Esophagus muscularis mucosa (tissue), 4 donors: ENCODE measurements around the gene SLC41A1. TPM values are rescaled to one million over a fixed set of nuclear protein-coding genes. Genes with fewer than 3 reads are reported as not detected.

Experiments used
- DNase-seq: peaks from one replicate; pipeline ENCODE4 v3.0.0-alpha.2; 2017; ENCODE audit errors: extremely low spot score
- H3K27ac ChIP-seq, 4 donors: fragments of 200-600 bp; sonication (generic); replicated peaks in 1 of 4; 1 replicate in 3 of 4; 2 replicates in 1 of 4; pipeline ENCODE4 v1.5.1; 2016 to 2019; ENCODE audit warnings: mild to moderate bottlenecking in 1 of 4
- H3K27me3 ChIP-seq, 4 donors: fragments of 200-600 bp; sonication (generic); one replicate each; pipeline versions ENCODE4 v1.5.1 to v1.6.0; 2016 to 2019
- H3K36me3 ChIP-seq, 4 donors: fragments of 200-600 bp; sonication (generic); one replicate each; pipeline ENCODE4 v1.5.1; 2016 to 2019
- H3K4me1 ChIP-seq, 4 donors: fragments of 200-600 bp; sonication (generic); one replicate each; pipeline ENCODE4 v1.5.1; 2016 to 2019
- H3K4me3 ChIP-seq, 4 donors: fragments of 200-600 bp; sonication (generic); 1 replicate in 2 of 4; 2 replicates in 2 of 4; pipeline ENCODE4 v1.5.1; 2016 to 2019; ENCODE audit warnings: mild to moderate bottlenecking in 4 of 4, moderate library complexity in 1 of 4
- H3K9me3 ChIP-seq, 4 donors: fragments of 200-600 bp; sonication (generic); 1 replicate in 3 of 4; 2 replicates in 1 of 4; pipeline ENCODE4 v1.5.1; 2016 to 2019
- EP300 ChIP-seq: sonication (generic); formaldehyde crosslinking; IDR thresholded peaks from one replicate; pipeline ENCODE4 v1.6.1; 2017; ENCODE audit warnings: antibody characterized with exemption
- POLR2A ChIP-seq: fragments of 450-650 bp; IDR thresholded peaks from one replicate; pipeline ENCODE4 v1.6.1; 2017; ENCODE audit warnings: antibody characterized with exemption, moderate library complexity, mild to moderate bottlenecking, low read depth
- POLR2AphosphoS5 ChIP-seq, 2 donors: sonication (generic); formaldehyde crosslinking; IDR thresholded peaks; one replicate each; pipeline ENCODE4 v1.6.1; 2017; ENCODE audit warnings: antibody characterized with exemption in 2 of 2
- WGBS: methylation state at CpG from one replicate; pipeline ENCODE4 v1.1.5; 2018; 5-methylcytosine and 5-hydroxymethylcytosine counted together
- intact Hi-C: fragments of 100-400 bp; cut with DNase I; formaldehyde crosslinking; loops from one replicate; pipeline ENCODE4 v1.15.1; 2023
- total RNA-seq, 4 donors: library from RNA; depleted of rRNA; stranded (reverse); fragments of >200 nt; gene quantifications; one replicate each; pipeline versions ENCODE4 v1.1.0 to v1.2.1, GENCODE V29; 2016
- TF ChIP-seq, protein P1 (sequence below), 3 experiments: fragments of 200-600 bp in 2 of 3; fragments of 450-650 bp in 1 of 3; sonication (generic) in 2 of 3; IDR thresholded peaks; one replicate each; pipeline ENCODE4 v1.5.1; 2017 to 2019; ENCODE audit warnings: antibody characterized with exemption in 3 of 3, mild to moderate bottlenecking in 2 of 3, moderate library complexity in 1 of 3

The SLC41A1 gene
- total RNA-seq, 4 donors from 2014 or later: 22.4 to 37.1 (median 30.6) TPM

DNA sequence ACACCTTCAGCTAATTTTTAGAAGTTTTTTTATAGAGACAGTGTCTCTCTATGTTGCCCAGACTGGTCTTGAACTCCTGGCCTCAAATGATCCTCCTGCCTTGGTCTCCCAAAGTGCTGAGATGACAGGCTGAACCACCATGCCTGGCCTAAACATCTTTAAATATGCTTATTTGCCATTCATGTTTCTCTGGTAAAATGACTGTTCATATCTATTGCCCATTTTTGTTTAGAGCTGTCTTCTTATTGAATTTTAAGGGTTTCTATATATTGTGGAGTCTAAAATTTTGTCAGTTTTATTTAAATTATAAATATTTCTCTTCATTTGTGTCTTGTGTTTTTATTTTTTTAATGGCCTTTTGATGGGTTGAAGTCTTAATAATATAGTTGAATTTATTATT lies 40.0 kb upstream of the SLC41A1 start:
- no peak for DNase-seq

DNA sequence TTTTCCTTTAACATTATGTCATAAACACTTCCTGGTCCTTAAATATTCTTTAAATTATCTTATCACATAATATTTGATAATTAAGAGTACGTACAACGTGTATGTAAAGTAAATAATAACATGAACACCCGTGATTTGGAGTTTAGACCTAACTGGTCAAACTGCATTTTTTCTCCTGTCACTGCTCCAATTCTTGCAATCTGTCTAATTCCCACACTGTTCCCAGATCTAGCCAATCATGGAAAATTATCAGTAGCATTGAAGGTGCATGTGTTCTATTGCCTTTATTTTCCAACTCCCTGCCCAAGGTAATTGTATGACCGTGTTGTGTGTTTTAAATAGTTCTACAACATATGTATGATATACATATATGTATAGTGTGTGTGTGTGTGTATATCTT lies 39.0 kb upstream of the SLC41A1 start:
- DNase-seq: no peak
- H3K9me3 ChIP-seq: no peaks in the 10 kb centered on the region
- no peak overlapping the region for H3K27ac ChIP-seq
- H3K36me3 ChIP-seq: no peaks in the 10 kb centered on the region
- peaks cover 0 to 14% (median 3%) of the 10 kb centered on the region in 4 donors for H3K4me1 ChIP-seq
- intact Hi-C loops: no loop called here
- H3K27me3 ChIP-seq: no peaks in the 10 kb centered on the region
- TF ChIP-seq EP300: no peak
- TF ChIP-seq, protein P1, sequence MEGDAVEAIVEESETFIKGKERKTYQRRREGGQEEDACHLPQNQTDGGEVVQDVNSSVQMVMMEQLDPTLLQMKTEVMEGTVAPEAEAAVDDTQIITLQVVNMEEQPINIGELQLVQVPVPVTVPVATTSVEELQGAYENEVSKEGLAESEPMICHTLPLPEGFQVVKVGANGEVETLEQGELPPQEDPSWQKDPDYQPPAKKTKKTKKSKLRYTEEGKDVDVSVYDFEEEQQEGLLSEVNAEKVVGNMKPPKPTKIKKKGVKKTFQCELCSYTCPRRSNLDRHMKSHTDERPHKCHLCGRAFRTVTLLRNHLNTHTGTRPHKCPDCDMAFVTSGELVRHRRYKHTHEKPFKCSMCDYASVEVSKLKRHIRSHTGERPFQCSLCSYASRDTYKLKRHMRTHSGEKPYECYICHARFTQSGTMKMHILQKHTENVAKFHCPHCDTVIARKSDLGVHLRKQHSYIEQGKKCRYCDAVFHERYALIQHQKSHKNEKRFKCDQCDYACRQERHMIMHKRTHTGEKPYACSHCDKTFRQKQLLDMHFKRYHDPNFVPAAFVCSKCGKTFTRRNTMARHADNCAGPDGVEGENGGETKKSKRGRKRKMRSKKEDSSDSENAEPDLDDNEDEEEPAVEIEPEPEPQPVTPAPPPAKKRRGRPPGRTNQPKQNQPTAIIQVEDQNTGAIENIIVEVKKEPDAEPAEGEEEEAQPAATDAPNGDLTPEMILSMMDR (IDR thresholded peaks at IDR 0.05): no peak
- no peak for TF ChIP-seq POLR2A
- TF ChIP-seq POLR2AphosphoS5 (IDR thresholded peaks at IDR 0.05): no peak
- no peak overlapping the region for H3K4me3 ChIP-seq
- WGBS: 85% methylated on average over 4 of the region's 4 CpGs

More for the DNA sequence above, 40.0 kb upstream of the SLC41A1 start:
- intact Hi-C loops: no loop called here
- Histone ChIP-seq H3K9me3 (no peaks in the 10 kb centered on the region), H3K27me3 (no peaks in the 10 kb centered on the region), H3K27ac (no peak overlapping the region), H3K4me3 (no peak overlapping the region), H3K4me1 (peaks cover 0 to 14% (median 3%) of the 10 kb centered on the region in 4 donors), H3K36me3 (no peaks in the 10 kb centered on the region)
- TF ChIP-seq, protein P1 (IDR thresholded peaks at IDR 0.05): no peak
- no peak for TF ChIP-seq POLR2A
- no peak for TF ChIP-seq EP300
- no peak for TF ChIP-seq POLR2AphosphoS5 (IDR thresholded peaks at IDR 0.05)

DNA sequence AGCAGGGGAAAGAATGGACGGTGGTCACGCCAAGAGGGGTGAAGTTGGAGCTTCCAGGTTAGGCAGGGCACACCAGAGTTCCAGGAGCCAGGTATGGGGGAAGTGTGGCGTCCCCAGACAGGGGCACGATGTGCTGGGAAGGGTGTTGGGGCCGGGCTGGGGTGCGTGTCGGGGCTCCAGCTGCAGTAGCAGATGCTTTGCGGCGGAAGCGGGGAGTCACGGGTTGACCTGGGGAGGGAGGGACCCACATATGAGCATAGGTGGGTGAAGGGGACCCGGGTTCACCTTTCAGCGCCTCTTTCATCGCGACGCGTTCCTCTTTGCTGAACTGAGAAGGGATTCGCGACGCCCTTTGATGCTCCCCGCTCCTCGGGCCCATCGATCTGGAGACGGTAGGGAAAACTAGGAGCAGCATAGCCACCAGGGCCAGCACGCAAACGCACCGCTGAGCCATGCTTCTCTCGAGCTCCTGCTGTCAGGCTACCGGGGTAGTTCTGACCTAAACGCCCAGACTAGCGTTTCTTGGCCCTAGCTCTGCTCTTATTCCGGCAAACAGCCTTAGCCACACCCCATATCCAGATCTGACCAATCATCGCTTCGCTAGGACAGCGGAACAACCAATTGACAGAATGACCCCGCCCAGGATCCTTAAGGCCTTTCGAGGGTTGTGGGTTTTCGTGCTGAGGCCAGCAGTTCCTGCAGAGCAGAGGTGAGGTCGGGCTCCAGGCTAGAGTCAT lies 36.8 kb upstream of the SLC41A1 start, which contains the start of gene PM20D1:
PM20D1 (minus strand) TSS at position 514 of the 737 bp plus-strand sequence; CDS start at position 454, 60 bp downstream.
- no peak within 1 kb of the TSS for H3K27ac ChIP-seq
- H3K4me3 ChIP-seq: peak within 1 kb of the TSS; percentile 40 to 58 (median 48)
- TF ChIP-seq POLR2AphosphoS5 (IDR thresholded peaks at IDR 0.05) (peak; percentile 54 to 73), EP300 (no peak)
- H3K9me3 ChIP-seq: no peaks in the 10 kb centered on the region
- no peak for DNase-seq
- intact Hi-C loops: no loop called here
- no peaks in the 10 kb centered on the region for H3K36me3 ChIP-seq
- peaks cover 0 to 14% (median 3%) of the 10 kb centered on the region in 4 donors for H3K4me1 ChIP-seq
- WGBS: 38% methylated on average over 30 of the region's 39 CpGs
- H3K27me3 ChIP-seq: no peaks in the 10 kb centered on the region

DNA sequence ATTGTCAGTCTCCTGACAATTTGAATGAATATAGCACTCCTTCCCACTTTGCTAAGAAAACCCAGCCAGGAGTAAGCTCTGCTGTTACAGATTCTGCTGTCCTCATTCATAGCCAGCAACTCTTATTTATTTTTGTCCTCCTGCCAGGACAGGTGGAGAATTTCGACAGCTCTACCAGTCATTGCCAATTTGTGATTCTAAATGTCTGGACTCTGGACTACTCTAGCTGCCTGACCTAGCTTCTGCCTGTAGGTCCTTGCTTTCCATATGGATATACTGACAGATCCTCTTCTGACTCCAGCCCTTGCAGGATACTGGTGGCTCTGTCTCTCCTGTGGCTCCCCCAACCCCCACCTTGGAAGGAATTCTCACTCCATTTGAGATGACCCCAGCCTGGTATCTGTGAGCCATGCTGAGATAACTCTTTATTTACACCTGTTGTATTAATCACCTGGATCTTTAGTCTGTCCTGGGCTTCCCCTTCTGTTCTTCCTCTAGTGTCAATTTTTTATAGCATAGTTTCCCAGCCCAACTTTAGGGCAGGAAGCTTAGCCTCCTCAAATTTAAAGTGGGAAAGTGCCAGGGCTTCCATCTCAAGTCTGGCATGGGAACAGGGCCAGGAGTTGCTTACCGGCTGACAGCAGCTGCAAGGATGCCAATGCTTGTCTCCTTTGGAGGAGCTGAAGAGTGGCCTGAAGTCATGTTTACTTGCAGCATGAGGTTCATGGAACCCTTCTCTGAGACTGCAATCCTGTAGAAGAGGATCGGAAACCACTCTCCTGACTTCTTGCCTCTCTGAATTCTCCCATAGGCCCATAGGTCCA lies 30.2 kb upstream of the SLC41A1 start:
- no peaks in the 10 kb centered on the region for H3K36me3 ChIP-seq
- no peak overlapping the region for H3K27ac ChIP-seq
- TF ChIP-seq, protein P1 (IDR thresholded peaks at IDR 0.05): no peak
- TF ChIP-seq POLR2A (no peak), EP300 (no peak), POLR2AphosphoS5 (IDR thresholded peaks at IDR 0.05) (no peak)
- 59% methylated on average over 3 of the region's 3 CpGs for WGBS
- no peaks in the 10 kb centered on the region for H3K27me3 ChIP-seq
- no peak overlapping the region for H3K4me3 ChIP-seq
- no peaks in the 10 kb centered on the region for H3K9me3 ChIP-seq
- H3K4me1 ChIP-seq: no peaks in the 10 kb centered on the region
- intact Hi-C loops: no loop called here
- DNase-seq: no peak

DNA sequence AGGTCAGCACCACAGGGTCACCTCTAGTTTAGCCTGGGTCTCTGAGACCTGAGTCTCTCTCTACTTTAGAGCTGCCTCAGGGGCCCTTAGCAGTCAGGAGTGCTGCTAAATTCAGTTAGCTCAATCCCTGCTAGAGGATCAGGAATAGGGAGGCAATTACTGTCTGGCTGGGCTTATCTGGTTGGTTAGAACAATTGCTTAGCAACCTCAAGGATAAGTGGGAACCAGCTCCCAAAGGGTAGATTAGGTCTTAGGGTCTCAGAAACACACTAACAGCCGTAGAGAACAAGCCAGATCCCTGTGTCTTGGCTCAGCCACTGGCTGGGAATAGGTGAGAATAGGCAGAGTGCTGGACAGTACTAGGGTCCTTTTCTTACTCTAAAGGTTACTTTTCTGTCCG lies 29.2 kb upstream of the SLC41A1 start:
- Histone ChIP-seq H3K27ac (no peak overlapping the region), H3K4me1 (no peaks in the 10 kb centered on the region), H3K27me3 (no peaks in the 10 kb centered on the region), H3K4me3 (no peak overlapping the region), H3K36me3 (no peaks in the 10 kb centered on the region), H3K9me3 (no peaks in the 10 kb centered on the region)
- 87% methylated on average over 2 of the region's 2 CpGs for WGBS
- TF ChIP-seq POLR2A: no peak
- no peak for TF ChIP-seq EP300
- TF ChIP-seq POLR2AphosphoS5 (IDR thresholded peaks at IDR 0.05): no peak
- TF ChIP-seq, protein P1 (IDR thresholded peaks at IDR 0.05): no peak
- intact Hi-C loops: no loop called here
- no peak for DNase-seq
